Stimulated activated CD8-positive, alpha-beta memory T cell treated with anti-CD3 and anti-CD28 coated beads, Interleukin-4, amount 100 ng/mL, for 1 hour (primary cell): Measurements from ENCODE around the gene VPS33A.
"Not testable (repeated sequence)": the region's sequence is repeated elsewhere in the genome, so short reads cannot be mapped to it uniquely, and the experiment has no call there.

Experiments used
- DNase-seq, 2 donors: peaks; one replicate each; pipeline ENCODE4 v3.0.0-alpha.2; 2020; ENCODE audit warnings: low read depth in 2 of 2, low spot score in 1 of 2

The VPS33A gene

DNA sequence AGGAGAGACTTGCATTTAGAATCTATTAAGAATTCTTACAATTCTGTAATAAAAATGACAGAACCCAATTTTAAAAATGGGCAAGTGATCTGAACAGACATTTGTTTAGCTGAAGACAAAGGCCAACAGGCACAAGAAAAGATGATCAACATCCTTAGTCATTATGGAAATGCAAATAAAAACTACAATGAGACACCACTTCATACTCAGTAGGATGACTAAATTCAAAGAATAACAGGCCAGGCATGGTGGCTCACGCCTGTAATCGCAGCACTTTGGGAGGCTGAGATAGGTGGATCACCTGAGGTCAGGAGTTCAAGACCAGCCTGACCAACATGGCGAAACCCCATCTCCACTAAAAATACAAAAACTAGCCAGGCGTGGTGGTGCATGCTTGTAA is 7.8 kb downstream of the VPS33A start:
- DNase-seq: not testable (repeated sequence)

GRCh38 chr12:122250536-122250935 is 15.8 kb downstream of the VPS33A start:
- DNase-seq: no peak

DNA sequence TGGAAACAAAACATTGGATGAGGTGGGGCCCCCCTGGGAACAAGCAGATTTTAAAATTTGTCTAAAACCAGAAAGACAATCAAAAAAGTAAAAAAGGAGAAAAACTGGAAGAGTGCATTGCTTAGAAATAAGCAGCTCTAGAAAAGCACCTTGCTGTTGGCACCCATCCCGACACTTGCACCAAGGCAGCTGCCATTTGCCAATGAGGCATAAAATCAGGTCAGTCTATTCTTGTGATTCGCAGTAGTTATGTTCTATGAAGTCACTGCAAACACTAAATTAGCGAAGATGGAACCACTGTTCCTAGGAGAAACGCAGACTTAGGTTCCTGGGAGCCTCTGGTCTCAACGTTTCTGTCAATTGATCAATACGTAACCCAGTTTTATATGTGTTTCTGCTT is 16.2 kb downstream of the VPS33A start:
- DNase-seq: no peak

DNA sequence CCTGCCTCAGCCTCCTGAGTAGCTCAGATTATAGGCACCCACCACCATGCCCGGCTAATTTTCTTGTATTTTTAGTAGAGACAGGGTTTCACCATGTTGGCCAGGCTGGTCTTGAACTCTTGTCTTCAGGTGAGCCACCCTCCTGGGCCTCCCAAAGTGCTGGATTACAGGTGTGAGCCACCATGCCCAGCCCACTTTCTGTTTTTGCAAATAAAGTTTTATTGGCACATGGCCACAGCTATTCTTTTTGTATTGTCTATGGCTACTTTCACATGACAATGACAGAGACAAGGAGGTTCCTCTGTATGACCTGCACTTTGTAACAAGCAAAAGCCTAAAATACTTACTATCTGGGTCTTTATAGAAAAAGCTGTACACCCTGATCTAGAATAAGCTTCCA is 20.7 kb downstream of the VPS33A start:
- DNase-seq: no peak

- DNase-seq: no peak
Measured at GRCh38 chr12:122244565-122245371, 21.5 kb downstream of the VPS33A start.

- DNase-seq: no peak
Measured at GRCh38 chr12:122243965-122244364, 22.3 kb downstream of the VPS33A start.

- no peak for DNase-seq
Measured at GRCh38 chr12:122238861-122239260, 27.4 kb downstream of the VPS33A start.

DNA sequence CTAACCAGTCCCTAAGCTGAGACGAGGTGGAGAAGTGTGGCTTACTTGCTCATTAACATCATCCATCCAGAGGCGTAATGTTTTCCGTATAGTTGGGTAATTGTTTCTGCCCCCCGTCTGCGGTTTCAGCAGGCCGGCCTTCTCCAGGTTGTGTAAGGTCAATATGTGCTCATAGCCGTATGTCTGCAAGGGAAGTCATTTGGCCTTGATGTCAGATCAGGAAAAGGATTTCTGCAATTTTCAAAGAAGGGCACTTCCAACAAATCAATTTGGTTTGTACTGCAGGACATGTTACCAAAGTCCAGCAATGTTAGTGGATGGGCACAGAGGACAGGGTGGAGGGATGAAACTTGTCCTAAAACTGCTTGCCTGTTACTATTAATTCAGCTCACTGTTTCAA is 30.6 kb downstream of the VPS33A start:
- no peak for DNase-seq

DNA sequence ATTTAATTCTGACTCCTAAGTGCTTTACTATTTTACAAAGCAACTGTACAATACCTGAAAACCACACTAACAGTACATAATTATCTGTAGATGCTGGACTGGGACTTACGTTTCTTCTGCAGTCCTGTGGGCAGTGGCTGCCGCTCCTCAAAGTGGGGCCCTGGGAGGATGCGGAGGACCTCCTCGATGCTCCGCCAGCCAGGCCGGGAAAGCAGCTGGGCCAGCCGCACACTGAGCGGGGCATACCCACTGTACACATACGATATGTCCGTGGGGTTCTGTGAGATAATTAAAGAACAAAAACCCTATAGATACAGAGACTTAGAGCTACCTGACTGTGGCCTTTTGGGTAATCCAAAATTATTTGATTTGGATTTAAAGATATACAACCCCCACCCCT is 33.6 kb downstream of the VPS33A start:
- DNase-seq: no peak

GRCh38 chr12:122230798-122231197 is 35.5 kb downstream of the VPS33A start:
- no peak for DNase-seq

GRCh38 chr12:122228092-122228491 is 38.2 kb downstream of the VPS33A start:
- DNase-seq: no peak

GRCh38 chr12:122227341-122227740 is 39.0 kb downstream of the VPS33A start:
- peak in 1 of 2 donors; percentile 44 for DNase-seq

- no peak for DNase-seq
Measured at GRCh38 chr12:122226366-122227125, 39.7 kb downstream of the VPS33A start.

DNA sequence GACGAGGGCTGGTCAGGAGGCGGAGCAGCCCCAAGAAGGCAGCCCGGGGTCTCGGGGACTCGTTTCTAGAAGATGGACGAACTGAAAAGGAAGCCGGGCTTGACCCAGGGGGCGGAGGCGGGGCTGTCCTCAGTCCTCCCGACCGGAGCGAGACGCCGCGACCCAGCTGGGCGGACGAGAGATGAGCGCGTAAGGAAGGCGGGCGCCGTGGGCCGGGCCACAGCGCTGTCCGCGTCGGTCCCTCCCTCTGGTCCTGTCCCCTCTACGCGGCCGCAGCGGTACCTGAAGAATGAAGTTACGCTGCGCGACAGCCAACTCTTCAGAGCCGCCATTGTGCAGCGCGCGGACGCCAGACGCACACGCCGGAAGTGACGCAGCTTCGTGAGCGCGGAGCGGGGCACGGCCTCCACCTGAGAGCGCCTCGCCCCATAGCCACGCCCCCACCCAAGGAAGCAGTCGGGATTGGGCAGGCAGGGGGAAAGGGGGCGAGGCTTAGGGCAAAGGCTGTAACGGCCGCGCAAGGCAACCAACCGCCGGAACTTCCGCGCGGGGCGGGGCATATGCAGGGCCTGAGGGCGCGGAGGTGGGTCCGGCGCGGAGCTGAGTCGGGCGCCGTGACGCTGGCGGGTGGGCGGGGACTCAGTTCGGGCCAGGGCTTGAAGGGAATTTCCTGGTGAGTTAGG is 40.5 kb downstream of the VPS33A start, which contains the start of gene DIABLO:
Gene DIABLO, minus strand, starts transcription at position 370 of the 683 bp plus-strand sequence. Its CDS starts 38 bp downstream, at position 332.
- DNase-seq: peak; percentile 98 to 99

GRCh38 chr12:122216445-122216844 is 49.8 kb downstream of the VPS33A start:
- no peak for DNase-seq

GRCh38 chr12:122215771-122216170 is 50.5 kb downstream of the VPS33A start:
- no peak for DNase-seq

- DNase-seq: no peak
Measured at GRCh38 chr12:122208073-122208820, 58.0 kb downstream of the VPS33A start.

- DNase-seq: no peak
Measured at GRCh38 chr12:122207391-122207790, 58.9 kb downstream of the VPS33A start.

DNA sequence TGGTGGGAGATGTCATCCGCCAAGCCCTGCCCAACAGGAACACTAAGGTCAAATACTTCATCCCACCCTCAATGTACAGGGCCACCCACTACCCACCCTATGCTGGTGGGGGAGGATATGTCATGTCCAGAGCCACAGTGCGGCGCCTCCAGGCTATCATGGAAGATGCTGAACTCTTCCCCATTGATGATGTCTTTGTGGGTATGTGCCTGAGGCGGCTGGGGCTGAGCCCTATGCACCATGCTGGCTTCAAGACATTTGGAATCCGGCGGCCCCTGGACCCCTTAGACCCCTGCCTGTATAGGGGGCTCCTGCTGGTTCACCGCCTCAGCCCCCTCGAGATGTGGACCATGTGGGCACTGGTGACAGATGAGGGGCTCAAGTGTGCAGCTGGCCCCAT is 59.3 kb downstream of the VPS33A start:
- no peak for DNase-seq

DNA sequence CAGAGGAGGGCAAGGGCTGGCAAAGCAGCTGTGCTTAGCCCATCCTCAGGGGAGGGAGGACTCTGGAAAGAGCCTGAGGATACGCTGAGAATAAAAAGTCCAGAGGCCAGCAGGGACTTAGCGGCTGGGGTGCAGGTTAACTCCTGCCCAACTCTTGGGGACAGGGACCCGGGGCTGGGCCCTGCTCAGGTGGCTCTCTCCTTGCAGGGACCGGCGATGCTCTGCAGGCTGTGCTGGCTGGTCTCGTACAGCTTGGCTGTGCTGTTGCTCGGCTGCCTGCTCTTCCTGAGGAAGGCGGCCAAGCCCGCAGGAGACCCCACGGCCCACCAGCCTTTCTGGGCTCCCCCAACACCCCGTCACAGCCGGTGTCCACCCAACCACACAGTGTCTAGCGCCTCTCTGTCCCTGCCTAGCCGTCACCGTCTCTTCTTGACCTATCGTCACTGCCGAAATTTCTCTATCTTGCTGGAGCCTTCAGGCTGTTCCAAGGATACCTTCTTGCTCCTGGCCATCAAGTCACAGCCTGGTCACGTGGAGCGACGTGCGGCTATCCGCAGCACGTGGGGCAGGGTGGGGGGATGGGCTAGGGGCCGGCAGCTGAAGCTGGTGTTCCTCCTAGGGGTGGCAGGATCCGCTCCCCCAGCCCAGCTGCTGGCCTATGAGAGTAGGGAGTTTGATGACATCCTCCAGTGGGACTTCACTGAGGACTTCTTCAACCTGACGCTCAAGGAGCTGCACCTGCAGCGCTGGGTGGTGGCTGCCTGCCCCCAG is 60.0 kb downstream of the VPS33A start:
- DNase-seq: no peak
